PC-3 (cell line): ENCODE data around the gene ESRRB.

Source experiments
- CTCF ChIP-seq: fragments of 300-600 bp; sonication (generic); conservative IDR thresholded peaks from 2 replicates; pipeline ENCODE4 v1.5.1; 2017; ENCODE audit warnings: antibody characterized with exemption, low read depth, mild to moderate bottlenecking, low read length
- EZH2 ChIP-seq: fragments of 300-600 bp; sonication (generic); IDR thresholded peaks from one replicate; pipeline ENCODE4 v1.6.1; 2017; ENCODE audit warnings: antibody characterized with exemption, mild to moderate bottlenecking, low read length; ENCODE audit not compliant: unreplicated experiment
- EZH2phosphoT487 ChIP-seq: fragments of 300-600 bp; sonication (generic); IDR thresholded peaks from 2 replicates; pipeline ENCODE4 v1.6.1; 2018; ENCODE audit warnings: mild to moderate bottlenecking, antibody characterized with exemption, low read length, borderline replicate concordance

- no peak for TF ChIP-seq CTCF
- TF ChIP-seq EZH2, result no peak
- no peak for TF ChIP-seq EZH2phosphoT487
These were observed 25.3 kb upstream of the ESRRB start for GRCh38 chr14:76350671-76351070.
